DMS53 treated with DMSO at 0.1 percent for 48 hours (cell line): ENCODE data around the gene SNPH.
A peak's percentile ranks its signal among the peaks of the same experiment; 100 is the strongest.

Experiments used
- DNase-seq: peaks from one replicate; lab custom pipeline; 2025; ENCODE audit not compliant: unreplicated experiment; lab: John Stamatoyannopoulos, UW

Gene SNPH

GRCh38 chr20:1264727-1265126 lies 1.4 kb upstream of the SNPH start:
- no peak for DNase-seq

- no peak for DNase-seq
These were observed 723 bp upstream of the SNPH start for GRCh38 chr20:1265226-1265915.

GRCh38 chr20:1265916-1266166 lies 253 bp upstream of the SNPH start:
- no peak for DNase-seq

GRCh38 chr20:1267161-1267560 lies 1.1 kb downstream of the SNPH start:
- DNase-seq: no peak

- no peak for DNase-seq
These were observed 1.8 kb downstream of the SNPH start for GRCh38 chr20:1267809-1268374.

- no peak for DNase-seq
These were observed 3.1 kb downstream of the SNPH start for GRCh38 chr20:1269235-1269634.

- DNase-seq: no peak
These were observed 3.8 kb downstream of the SNPH start for GRCh38 chr20:1269850-1270249.

- no peak for DNase-seq
These were observed 6.4 kb downstream of the SNPH start for GRCh38 chr20:1272368-1273100.

GRCh38 chr20:1273366-1273765 lies 7.3 kb downstream of the SNPH start:
- no peak for DNase-seq

- DNase-seq: no peak
These were observed 8.6 kb downstream of the SNPH start for GRCh38 chr20:1274485-1275311.

GRCh38 chr20:1275919-1276318 lies 9.8 kb downstream of the SNPH start:
- no peak for DNase-seq

- DNase-seq: no peak
These were observed 11.6 kb downstream of the SNPH start for GRCh38 chr20:1277529-1278322.

GRCh38 chr20:1278993-1279392 lies 12.9 kb downstream of the SNPH start:
- no peak for DNase-seq

- no peak for DNase-seq
These were observed 14.4 kb downstream of the SNPH start for GRCh38 chr20:1280195-1281102.

GRCh38 chr20:1281279-1282057 lies 15.4 kb downstream of the SNPH start:
- DNase-seq: peak; percentile 42

- DNase-seq: no peak
These were observed 16.9 kb downstream of the SNPH start for GRCh38 chr20:1282966-1283365.

GRCh38 chr20:1283522-1284510 lies 17.7 kb downstream of the SNPH start:
- DNase-seq: peak; percentile 19
